ENCODE data around the gene AP1M1. TPM values are rescaled to one million over a fixed set of nuclear protein-coding genes. Genes with fewer than 3 reads are reported as not detected.

Gene AP1M1
- total RNA-seq, 1 donor from 2014 or later: 85.5 TPM

GRCh38 chr19:16248380-16249023, 50.8 kb downstream of the AP1M1 start:
- Mint-ChIP-seq H3K9me3 (ENCODE audit: unreplicated experiment) (no peaks in the 10 kb centered on the region), H3K4me1 (ENCODE audit: unreplicated experiment) (peaks cover 11% of the 10 kb centered on the region), H3K36me3 (ENCODE audit: unreplicated experiment) (no peaks in the 10 kb centered on the region), H3K27ac (ENCODE audit: unreplicated experiment) (no peak overlapping the region), H3K4me3 (ENCODE audit: unreplicated experiment) (no peak overlapping the region), H3K27me3 (ENCODE audit: unreplicated experiment) (peaks cover 11% of the 10 kb centered on the region)
- DNase-seq (ENCODE audit: extremely low spot score, unreplicated experiment): no peak
- no peak for TF ChIP-seq CTCF (IDR thresholded peaks at IDR 0.05)

- H3K27ac Mint-ChIP-seq (ENCODE audit: unreplicated experiment): no peak overlapping the region
- H3K4me3 Mint-ChIP-seq (ENCODE audit: unreplicated experiment): no peak overlapping the region
- DNase-seq (ENCODE audit: extremely low spot score, unreplicated experiment): no peak
- H3K36me3 Mint-ChIP-seq (ENCODE audit: unreplicated experiment): no peaks in the 10 kb centered on the region
- peaks cover 11% of the 10 kb centered on the region for H3K27me3 Mint-ChIP-seq (ENCODE audit: unreplicated experiment)
- H3K9me3 Mint-ChIP-seq (ENCODE audit: unreplicated experiment): no peaks in the 10 kb centered on the region
- H3K4me1 Mint-ChIP-seq (ENCODE audit: unreplicated experiment): peaks cover 4% of the 10 kb centered on the region
- no peak for TF ChIP-seq CTCF (IDR thresholded peaks at IDR 0.05)
Observed at GRCh38 chr19:16249826-16250404, 52.2 kb downstream of the AP1M1 start.

GRCh38 chr19:16252459-16253205, 54.9 kb downstream of the AP1M1 start:
- no peaks in the 10 kb centered on the region for H3K36me3 Mint-ChIP-seq (ENCODE audit: unreplicated experiment)
- H3K27ac Mint-ChIP-seq (ENCODE audit: unreplicated experiment): no peak overlapping the region
- H3K4me1 Mint-ChIP-seq (ENCODE audit: unreplicated experiment): peaks cover 4% of the 10 kb centered on the region
- H3K27me3 Mint-ChIP-seq (ENCODE audit: unreplicated experiment): peaks cover 2% of the 10 kb centered on the region
- no peak for TF ChIP-seq CTCF (IDR thresholded peaks at IDR 0.05)
- H3K9me3 Mint-ChIP-seq (ENCODE audit: unreplicated experiment): no peaks in the 10 kb centered on the region
- H3K4me3 Mint-ChIP-seq (ENCODE audit: unreplicated experiment): no peak overlapping the region
- DNase-seq (ENCODE audit: extremely low spot score, unreplicated experiment): no peak

GRCh38 chr19:16254851-16255408, 57.2 kb downstream of the AP1M1 start:
- no peaks in the 10 kb centered on the region for H3K9me3 Mint-ChIP-seq (ENCODE audit: unreplicated experiment)
- H3K4me3 Mint-ChIP-seq (ENCODE audit: unreplicated experiment): no peak overlapping the region
- DNase-seq (ENCODE audit: extremely low spot score, unreplicated experiment): no peak
- H3K27ac Mint-ChIP-seq (ENCODE audit: unreplicated experiment): no peak overlapping the region
- H3K36me3 Mint-ChIP-seq (ENCODE audit: unreplicated experiment): no peaks in the 10 kb centered on the region
- TF ChIP-seq CTCF (IDR thresholded peaks at IDR 0.05): no peak
- H3K4me1 Mint-ChIP-seq (ENCODE audit: unreplicated experiment): peaks cover 4% of the 10 kb centered on the region
- peaks cover 6% of the 10 kb centered on the region for H3K27me3 Mint-ChIP-seq (ENCODE audit: unreplicated experiment)

GRCh38 chr19:16257509-16258002, 59.8 kb downstream of the AP1M1 start:
- H3K4me3 Mint-ChIP-seq (ENCODE audit: unreplicated experiment): no peak overlapping the region
- H3K9me3 Mint-ChIP-seq (ENCODE audit: unreplicated experiment): no peaks in the 10 kb centered on the region
- H3K27ac Mint-ChIP-seq (ENCODE audit: unreplicated experiment): no peak overlapping the region
- no peaks in the 10 kb centered on the region for H3K36me3 Mint-ChIP-seq (ENCODE audit: unreplicated experiment)
- no peak for DNase-seq (ENCODE audit: extremely low spot score, unreplicated experiment)
- no peaks in the 10 kb centered on the region for H3K4me1 Mint-ChIP-seq (ENCODE audit: unreplicated experiment)
- H3K27me3 Mint-ChIP-seq (ENCODE audit: unreplicated experiment): peaks cover 21% of the 10 kb centered on the region
- no peak for TF ChIP-seq CTCF (IDR thresholded peaks at IDR 0.05)

All from osteocyte (in vitro differentiated cells).